GM19043 (cell line): ENCODE measurements around the gene TRIOBP.
"Not testable (repeated sequence)": the region's sequence is repeated elsewhere in the genome, so short reads cannot be mapped to it uniquely, and the experiment has no call there.

Source experiments
- ATAC-seq: cut with Tn5 transposase; IDR thresholded peaks from one replicate; pipeline ENCODE4 v1.9.1; 2021; ENCODE audit warnings: low read depth; ENCODE audit not compliant: unreplicated experiment

Gene TRIOBP

DNA sequence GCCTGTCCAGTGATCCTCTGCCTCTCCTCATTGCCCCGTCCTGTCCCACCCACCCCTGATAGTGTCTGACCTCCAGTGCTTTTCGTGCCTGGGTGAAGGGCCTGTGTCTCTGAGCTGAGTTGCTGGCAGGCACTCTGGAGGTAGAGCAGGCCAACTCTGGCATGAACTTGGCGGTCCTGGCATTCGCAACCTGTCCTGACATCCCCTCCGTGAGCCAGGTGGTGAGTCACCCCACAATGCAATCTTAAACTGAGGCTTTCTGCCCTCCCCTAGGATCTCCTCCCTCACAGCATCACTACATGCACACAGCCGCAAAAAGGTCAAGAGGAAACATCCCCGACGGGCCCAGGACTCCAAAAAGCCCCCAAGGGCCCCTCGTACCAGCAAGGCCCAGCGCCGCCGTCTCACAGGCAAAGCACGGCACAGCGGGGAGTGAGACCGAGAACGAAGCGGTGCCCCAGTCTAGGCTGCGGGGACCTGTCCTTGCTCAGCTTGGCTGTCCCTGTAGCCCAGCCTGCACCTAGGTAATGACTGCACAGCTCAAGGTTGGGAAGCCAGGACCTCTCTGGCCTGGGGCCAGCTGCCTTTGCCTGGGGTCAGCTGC lies 5.8 kb upstream of the TRIOBP start:
- ATAC-seq = no peak

- no peak for ATAC-seq
Measured at GRCh38 chr22:37692627-37693285, 4.1 kb upstream of the TRIOBP start.

DNA sequence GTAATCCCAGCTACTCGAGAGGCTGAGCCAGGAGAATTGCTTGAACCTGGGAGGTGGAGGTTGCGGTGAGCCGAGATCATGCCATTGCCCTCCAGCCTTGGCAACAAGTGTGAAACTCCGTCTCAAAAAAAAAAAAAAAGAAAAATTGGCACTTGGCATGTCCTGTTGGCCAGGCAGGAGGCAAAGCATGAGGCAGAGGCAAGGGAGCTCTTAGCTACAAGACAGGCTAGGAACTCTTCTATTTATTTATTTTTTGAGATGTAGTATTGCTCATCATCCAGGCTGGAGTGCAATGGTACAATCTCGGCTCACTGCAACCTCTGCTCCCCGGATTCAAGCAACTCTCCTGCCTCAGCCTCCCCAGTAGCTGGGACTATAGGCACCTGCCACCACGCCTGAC lies 2.7 kb upstream of the TRIOBP start:
- ATAC-seq = not testable (repeated sequence)

GRCh38 chr22:37696260-37696656 lies 590 bp upstream of the TRIOBP start:
- ATAC-seq = peak; percentile 7

DNA sequence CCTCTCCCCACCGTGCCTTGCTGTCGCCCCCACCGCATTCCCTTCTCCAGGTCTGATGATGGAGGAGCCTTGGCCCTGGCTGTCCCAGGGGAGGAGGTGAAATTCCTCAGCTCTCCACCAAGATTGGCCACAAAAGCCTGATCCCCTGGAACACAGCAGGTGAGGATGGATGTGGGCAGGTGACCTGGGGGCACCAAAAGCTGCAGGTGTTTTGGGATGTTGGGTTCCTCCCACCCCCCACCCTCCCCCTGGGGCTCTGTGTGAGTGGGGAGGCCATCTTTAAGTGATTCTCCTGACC lies 639 bp downstream of the TRIOBP start:
- no peak for ATAC-seq

DNA sequence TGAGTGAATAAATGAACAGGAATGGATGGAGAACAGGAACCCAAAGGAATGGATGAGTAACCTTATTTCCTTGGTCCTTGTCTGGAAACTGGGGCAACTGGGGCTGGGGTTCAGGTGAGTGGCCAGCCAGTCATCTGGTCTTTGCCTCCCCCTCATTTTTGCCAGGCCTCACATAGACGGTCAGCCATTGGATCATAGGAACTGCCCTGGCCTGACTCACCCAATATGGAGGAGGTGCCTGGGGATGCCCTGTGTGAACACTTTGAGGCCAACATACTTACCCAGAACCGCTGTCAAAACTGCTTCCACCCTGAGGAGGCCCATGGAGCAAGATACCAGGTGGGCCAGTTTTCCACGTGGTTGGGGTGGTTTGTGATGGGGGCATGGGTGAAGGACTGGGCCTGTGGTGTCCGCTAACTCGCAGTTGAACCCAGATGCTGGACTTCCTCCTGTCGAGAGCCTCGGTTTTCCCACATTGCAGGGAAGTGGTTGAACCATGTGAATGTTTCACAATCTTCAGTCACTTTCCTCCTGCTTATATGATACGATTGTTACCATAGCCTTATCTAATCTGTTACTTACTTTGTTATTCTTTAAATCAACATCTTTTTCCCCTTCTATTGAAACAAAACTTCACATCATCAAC lies 4.4 kb downstream of the TRIOBP start:
- no peak for ATAC-seq

GRCh38 chr22:37703906-37704305 lies 7.1 kb downstream of the TRIOBP start:
- ATAC-seq = no peak

GRCh38 chr22:37704645-37705044 lies 7.8 kb downstream of the TRIOBP start:
- ATAC-seq = no peak

GRCh38 chr22:37705205-37705604 lies 8.4 kb downstream of the TRIOBP start:
- ATAC-seq = no peak

GRCh38 chr22:37708580-37709444 lies 12.0 kb downstream of the TRIOBP start:
- ATAC-seq = no peak

DNA sequence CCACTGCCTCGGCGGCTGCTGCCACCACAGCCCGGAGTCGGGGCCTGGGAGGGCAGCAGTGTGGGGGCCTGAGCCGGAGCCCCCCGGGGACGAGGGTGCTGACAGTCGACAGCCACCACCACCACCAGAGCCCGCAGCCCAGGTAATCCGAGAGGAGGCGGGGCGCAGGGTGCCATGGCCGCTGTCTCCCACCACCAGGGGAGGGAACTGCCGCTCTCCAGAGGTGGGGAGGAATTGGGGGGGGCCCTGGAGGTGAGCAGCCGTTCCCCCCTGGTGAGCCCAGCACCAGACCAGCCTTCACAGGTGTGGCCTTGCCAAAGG lies 12.6 kb downstream of the TRIOBP start:
- ATAC-seq = no peak

GRCh38 chr22:37710675-37711074 lies 13.8 kb downstream of the TRIOBP start:
- no peak for ATAC-seq

DNA sequence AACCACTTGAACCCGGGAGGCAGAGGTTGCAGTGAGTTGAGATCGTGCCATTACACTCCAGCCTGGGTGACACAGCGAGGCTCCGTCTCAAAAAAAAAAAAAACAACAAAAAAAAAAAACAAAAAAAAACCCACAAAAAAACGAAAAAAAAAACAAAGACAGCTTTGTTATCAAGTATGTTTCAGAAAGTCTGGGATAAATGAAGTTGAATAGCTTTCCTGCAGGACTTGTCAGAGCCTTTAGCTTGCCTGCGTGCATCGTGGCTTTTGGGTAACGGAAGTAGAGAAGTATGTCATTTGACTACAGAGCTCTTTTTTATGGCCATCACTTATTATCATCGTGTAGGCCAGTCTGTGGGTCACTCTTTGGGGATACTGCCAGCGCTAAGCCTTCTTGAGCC lies 14.6 kb downstream of the TRIOBP start:
- no peak for ATAC-seq

DNA sequence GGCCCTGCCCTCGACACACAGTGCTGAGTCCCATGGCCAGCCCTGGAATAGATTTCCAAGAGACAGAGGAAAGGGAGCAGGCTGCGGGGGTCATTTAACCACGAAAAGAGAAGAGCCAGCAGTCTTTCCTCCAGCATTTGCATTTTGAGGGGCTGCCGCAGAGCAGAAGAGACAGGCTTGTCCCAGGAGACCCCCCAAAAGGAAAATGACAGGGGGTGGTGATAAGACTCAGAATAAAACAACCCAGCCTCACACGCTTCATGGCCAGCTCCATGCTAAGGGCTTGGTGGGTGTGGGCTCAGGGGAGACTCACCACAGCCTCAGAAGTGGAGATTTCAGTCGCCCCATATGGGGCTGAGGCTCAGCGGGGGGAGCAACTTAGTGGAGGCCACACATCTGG lies 16.9 kb downstream of the TRIOBP start:
- ATAC-seq = no peak

DNA sequence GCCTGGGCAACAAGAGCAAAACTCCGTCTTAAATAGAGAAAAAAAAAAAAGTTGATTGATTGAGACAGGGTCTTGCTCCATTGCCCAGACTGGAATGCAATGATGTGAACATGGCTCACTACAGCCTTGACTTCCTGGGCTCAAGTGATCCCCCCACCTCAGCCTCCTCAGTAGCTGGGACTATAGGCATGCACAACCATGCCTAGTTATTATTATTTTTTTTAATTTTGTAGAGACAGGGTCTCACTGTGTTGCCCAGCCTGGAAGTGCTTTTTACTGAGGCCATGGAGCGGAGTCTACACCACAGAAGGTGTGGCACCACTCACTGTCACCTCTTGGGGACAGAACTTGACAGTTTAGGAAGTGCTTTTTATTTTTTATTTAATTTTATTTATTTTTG lies 17.8 kb downstream of the TRIOBP start:
- no peak for ATAC-seq

DNA sequence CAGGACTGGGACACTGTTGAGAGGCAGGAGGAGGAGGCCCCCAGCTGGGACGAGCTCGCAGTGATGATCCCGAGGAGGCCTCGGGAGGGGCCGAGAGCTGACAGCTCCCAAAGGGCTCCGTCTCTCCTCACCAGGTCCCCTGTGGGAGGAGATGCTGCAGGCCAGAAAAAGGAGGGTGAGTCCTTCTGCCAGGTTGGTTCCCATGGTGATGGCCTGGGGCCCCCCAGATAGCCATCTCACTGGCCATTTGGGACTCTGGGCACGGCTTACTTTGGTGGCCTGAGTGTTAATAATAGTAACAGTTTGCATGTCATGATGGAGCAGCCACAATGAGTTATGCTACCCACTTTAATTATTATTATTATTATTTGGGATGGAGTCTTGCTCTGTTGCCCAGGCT lies 18.9 kb downstream of the TRIOBP start:
- ATAC-seq = no peak

GRCh38 chr22:37716708-37717107 lies 19.9 kb downstream of the TRIOBP start:
- ATAC-seq = no peak

DNA sequence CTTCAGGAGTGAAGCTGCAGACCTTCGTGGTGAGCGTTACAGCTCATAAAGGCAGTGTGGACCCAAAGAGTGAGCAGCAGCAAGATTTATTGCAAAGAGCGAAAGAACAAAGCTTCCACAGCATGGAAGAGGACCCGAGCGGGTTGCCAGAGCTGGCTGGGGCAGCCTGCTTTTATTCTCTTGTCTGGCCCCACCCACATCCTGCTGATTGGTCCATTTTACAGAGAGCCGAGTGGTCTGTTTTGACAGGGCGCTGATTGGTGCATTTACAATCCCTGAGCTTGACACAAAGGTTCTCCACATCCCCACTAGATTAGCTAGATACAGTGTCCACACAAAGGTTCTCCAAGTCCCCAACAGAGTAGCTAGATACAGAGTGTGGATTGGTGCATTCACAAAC lies 20.4 kb downstream of the TRIOBP start:
- not testable (repeated sequence) for ATAC-seq

DNA sequence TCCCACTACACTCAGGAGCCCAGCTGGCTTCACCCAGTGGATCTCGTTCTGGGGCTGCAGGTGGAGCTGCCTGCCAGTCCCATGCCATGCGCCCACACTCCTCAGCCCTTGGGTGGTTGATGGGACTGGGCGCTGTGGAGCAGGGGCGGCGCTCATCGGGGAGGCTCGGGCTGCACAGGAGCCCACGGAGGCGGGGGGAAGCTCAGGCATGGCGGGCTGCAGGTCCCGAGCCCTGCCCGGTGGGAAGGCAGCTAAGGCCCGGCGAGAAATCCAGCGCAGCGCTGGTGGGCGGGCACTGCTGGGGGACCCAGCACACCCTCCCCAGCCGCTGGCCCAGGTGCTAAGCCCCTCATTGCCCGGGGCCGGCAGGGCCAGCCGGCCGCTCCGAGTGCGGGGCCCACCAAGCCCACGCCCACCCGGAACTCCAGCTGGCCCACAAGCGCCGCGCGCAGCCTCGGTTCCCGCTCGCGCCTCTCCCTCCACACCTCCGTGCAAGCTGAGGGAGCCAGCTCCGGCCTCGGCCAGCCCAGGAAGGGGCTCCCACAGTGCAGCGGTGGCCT lies 21.0 kb downstream of the TRIOBP start:
- ATAC-seq = not testable (repeated sequence)

- ATAC-seq = no peak
Measured at GRCh38 chr22:37725551-37726240, 28.8 kb downstream of the TRIOBP start.
